Trophoblast cell (in vitro differentiated cells and primary cell): ENCODE measurements around the gene KRT32.

ENCODE experiments used
- DNase-seq, 2 donors: peaks; one replicate each; pipeline ENCODE4 v3.0.0-alpha.2; 2016
- H2AFZ ChIP-seq: 2 replicates; pipeline ENCODE4 v1.6.1; 2013; ENCODE audit warnings: low read length, moderate library complexity, mild to moderate bottlenecking; ENCODE audit not compliant: insufficient read depth, poor library complexity
- H2AK5ac ChIP-seq: 2 replicates; pipeline ENCODE4 v1.6.1; 2013; ENCODE audit warnings: mild to moderate bottlenecking, low read length
- H2BK120ac ChIP-seq: 2 replicates; pipeline ENCODE4 v1.6.1; 2013; ENCODE audit warnings: low read length, mild to moderate bottlenecking, moderate library complexity; ENCODE audit not compliant: insufficient read depth, poor library complexity
- H2BK12ac ChIP-seq: 2 replicates; pipeline ENCODE4 v1.6.1; 2013; ENCODE audit warnings: mild to moderate bottlenecking, low read length, moderate library complexity
- H2BK5ac ChIP-seq: 2 replicates; pipeline ENCODE4 v1.6.1; 2013; ENCODE audit warnings: low read length, low read depth, moderate library complexity, mild to moderate bottlenecking; ENCODE audit not compliant: poor library complexity
- H3K14ac ChIP-seq: 2 replicates; pipeline ENCODE4 v1.6.1; 2013; ENCODE audit warnings: mild to moderate bottlenecking, low read length
- H3K18ac ChIP-seq: 2 replicates; pipeline ENCODE4 v1.6.1; 2013; ENCODE audit warnings: mild to moderate bottlenecking, low read length
- H3K23ac ChIP-seq: 2 replicates; pipeline ENCODE4 v1.6.1; 2013; ENCODE audit warnings: low read length
- H3K27ac ChIP-seq: 2 replicates; pipeline ENCODE4 v1.5.1; 2013; ENCODE audit warnings: low read depth, mild to moderate bottlenecking, inconsistent platforms, low read length, moderate library complexity
- H3K27me3 ChIP-seq: 2 replicates; pipeline ENCODE4 v1.6.1; 2013; ENCODE audit warnings: inconsistent platforms, mild to moderate bottlenecking, low read length, moderate library complexity; ENCODE audit not compliant: insufficient read depth
- H3K36me3 ChIP-seq, 2 experiments: 1 replicate in 1 of 2; 2 replicates in 1 of 2; pipeline ENCODE4 v1.6.1; 2013; ENCODE audit warnings: low read length in 2 of 2, mild to moderate bottlenecking in 2 of 2, moderate library complexity in 1 of 2; ENCODE audit not compliant: insufficient read depth in 2 of 2, control insufficient read depth in 1 of 2
- H3K4ac ChIP-seq: 2 replicates; pipeline ENCODE4 v1.6.1; 2013; ENCODE audit warnings: low read depth, mild to moderate bottlenecking, low read length, moderate library complexity
- H3K4me1 ChIP-seq, 2 experiments: 1 replicate in 1 of 2; 2 replicates in 1 of 2; pipeline ENCODE4 v1.6.1; 2013; ENCODE audit warnings: low read length in 2 of 2, mild to moderate bottlenecking in 2 of 2, moderate library complexity in 1 of 2; ENCODE audit not compliant: insufficient read depth in 2 of 2, control insufficient read depth in 1 of 2
- H3K4me2 ChIP-seq: 2 replicates; pipeline ENCODE4 v1.6.1; 2013; ENCODE audit warnings: inconsistent platforms, mild to moderate bottlenecking, low read length, moderate library complexity
- H3K4me3 ChIP-seq: 2 replicates; pipeline ENCODE4 v1.5.1; 2013; ENCODE audit warnings: mild to moderate bottlenecking, low read depth, low read length, inconsistent platforms
- H3K79me1 ChIP-seq: one replicate; pipeline ENCODE4 v1.6.1; 2013; ENCODE audit warnings: low read length
- H3K79me2 ChIP-seq: 2 replicates; pipeline ENCODE4 v1.6.1; 2013; ENCODE audit warnings: low read length, mild to moderate bottlenecking; ENCODE audit not compliant: control insufficient read depth, insufficient read depth, poor library complexity
- H3K9ac ChIP-seq: 2 replicates; pipeline ENCODE4 v1.6.1; 2013; ENCODE audit warnings: mild to moderate bottlenecking, low read length
- H3K9me3 ChIP-seq: 2 replicates; pipeline ENCODE4 v1.6.1; 2013; ENCODE audit warnings: low read depth, mild to moderate bottlenecking, control low read depth, inconsistent platforms, low read length; ENCODE audit not compliant: insufficient read depth
- H4K12ac ChIP-seq: 2 replicates; pipeline ENCODE4 v1.6.1; 2013; ENCODE audit warnings: low read depth, mild to moderate bottlenecking, low read length, moderate library complexity
- H4K8ac ChIP-seq: 2 replicates; pipeline ENCODE4 v1.6.1; 2013; ENCODE audit warnings: low read depth, mild to moderate bottlenecking, low read length, moderate library complexity
- H4K91ac ChIP-seq: one replicate; pipeline ENCODE4 v1.6.1; 2013; ENCODE audit warnings: low read depth, mild to moderate bottlenecking, low read length, moderate library complexity
- WGBS: extraction: QIAGEN DNeasy Blood & Tissue Kit; methylation state at CpG from one replicate; pipeline ENCODE4 v1.1.7; 2013; ENCODE audit warnings: missing lambda C conversion rate; ENCODE audit not compliant: insufficient read length, insufficient coverage; ENCODE audit errors: extremely low coverage; 5-methylcytosine and 5-hydroxymethylcytosine counted together

KRT32 gene

GRCh38 chr17:41448506-41448905 is 18.7 kb downstream of the KRT32 start:
- Histone ChIP-seq H2AK5ac (no peak overlapping the region), H3K4me1 (no peaks in the 10 kb centered on the region), H3K14ac (no peak overlapping the region), H3K27ac (no peak overlapping the region), H2AFZ (no peak overlapping the region), H3K79me1 (no peaks in the 10 kb centered on the region), H3K36me3 (no peaks in the 10 kb centered on the region), H3K9me3 (peaks cover 2% of the 10 kb centered on the region), H3K79me2 (no peaks in the 10 kb centered on the region), H4K91ac (no peak overlapping the region), H3K23ac (no peak overlapping the region), H3K9ac (no peak overlapping the region), H2BK120ac (no peak overlapping the region), H3K4me3 (no peak overlapping the region), H4K8ac (no peak overlapping the region), H3K18ac (no peak overlapping the region), H3K4ac (no peak overlapping the region), H3K27me3 (no peaks in the 10 kb centered on the region), H3K4me2 (no peak overlapping the region), H4K12ac (no peak overlapping the region), H2BK12ac (no peak overlapping the region), H2BK5ac (no peak overlapping the region)
- no peak for DNase-seq
- no CpG with 5 or more reads among the region's 2 CpGs for WGBS

DNA sequence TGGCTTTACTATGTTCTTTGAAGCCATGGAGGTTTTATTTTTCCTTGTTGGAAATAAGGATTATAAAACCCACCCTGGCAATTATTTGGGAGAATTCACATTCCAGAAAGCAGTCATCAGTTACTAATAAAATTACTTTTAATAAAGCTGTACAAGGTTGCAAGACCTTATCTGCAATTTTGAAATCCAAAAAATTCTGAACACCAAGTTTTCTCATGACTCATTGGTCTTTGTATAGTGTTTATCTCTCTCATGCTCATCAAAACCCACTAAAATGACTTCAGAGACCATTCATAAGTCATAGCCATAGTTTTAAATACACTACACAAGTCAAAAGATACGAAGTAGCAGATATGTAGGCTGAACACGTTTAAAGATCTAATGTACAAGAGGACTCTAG is 20.4 kb downstream of the KRT32 start:
- no peak overlapping the region for H4K8ac ChIP-seq
- no peak overlapping the region for H2BK5ac ChIP-seq
- H2BK12ac ChIP-seq: no peak overlapping the region
- H3K4me3 ChIP-seq: no peak overlapping the region
- peaks cover 2% of the 10 kb centered on the region for H3K9me3 ChIP-seq
- H3K14ac ChIP-seq: no peak overlapping the region
- no peak overlapping the region for H2AFZ ChIP-seq
- H3K27me3 ChIP-seq: no peaks in the 10 kb centered on the region
- no peaks in the 10 kb centered on the region for H3K36me3 ChIP-seq
- H3K79me2 ChIP-seq: no peaks in the 10 kb centered on the region
- no peak overlapping the region for H2AK5ac ChIP-seq
- no CpG with 5 or more reads among the region's 2 CpGs for WGBS
- DNase-seq: peak; percentile 12 to 88
- H3K4ac ChIP-seq: no peak overlapping the region
- no peak overlapping the region for H2BK120ac ChIP-seq
- H4K91ac ChIP-seq: no peak overlapping the region
- no peak overlapping the region for H3K23ac ChIP-seq
- no peaks in the 10 kb centered on the region for H3K79me1 ChIP-seq
- no peak overlapping the region for H3K27ac ChIP-seq
- no peaks in the 10 kb centered on the region for H3K4me1 ChIP-seq
- H3K4me2 ChIP-seq: no peak overlapping the region
- no peak overlapping the region for H3K18ac ChIP-seq
- no peak overlapping the region for H4K12ac ChIP-seq
- no peak overlapping the region for H3K9ac ChIP-seq

DNA sequence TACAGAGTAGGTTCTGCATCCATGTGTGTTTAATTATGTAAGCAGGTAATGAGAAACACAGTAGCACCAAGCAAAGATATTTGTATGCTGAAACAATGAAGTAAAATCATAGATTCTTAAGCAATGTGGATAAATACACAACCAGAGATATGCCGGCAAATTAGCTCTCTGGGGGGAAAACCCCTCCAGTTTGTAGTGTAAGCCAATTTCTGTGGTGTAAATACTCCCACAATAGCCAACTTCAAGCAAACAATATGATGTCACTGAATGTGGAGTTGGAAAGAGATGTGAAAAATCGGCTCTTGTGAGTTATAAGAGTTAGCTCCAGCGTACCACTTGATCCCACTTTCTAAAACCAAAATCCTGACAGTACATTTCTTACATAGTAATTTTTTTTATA is 22.5 kb downstream of the KRT32 start:
- Histone ChIP-seq H3K4me1 (no peaks in the 10 kb centered on the region), H3K4ac (no peak overlapping the region), H3K27ac (no peak overlapping the region), H2AFZ (no peak overlapping the region), H3K9ac (no peak overlapping the region), H2AK5ac (no peak overlapping the region), H3K9me3 (peaks cover 8% of the 10 kb centered on the region), H2BK12ac (no peak overlapping the region), H3K4me2 (no peak overlapping the region), H3K18ac (no peak overlapping the region), H3K79me1 (no peaks in the 10 kb centered on the region), H4K91ac (no peak overlapping the region), H4K12ac (no peak overlapping the region), H3K23ac (no peak overlapping the region), H3K36me3 (no peaks in the 10 kb centered on the region), H4K8ac (no peak overlapping the region), H3K4me3 (no peak overlapping the region), H2BK120ac (no peak overlapping the region), H3K79me2 (no peaks in the 10 kb centered on the region), H3K14ac (no peak overlapping the region), H3K27me3 (no peaks in the 10 kb centered on the region), H2BK5ac (no peak overlapping the region)
- WGBS: no CpG with 5 or more reads among the region's 3 CpGs
- no peak for DNase-seq

GRCh38 chr17:41444186-41444585 is 23.0 kb downstream of the KRT32 start:
- Histone ChIP-seq H3K14ac (no peak overlapping the region), H3K18ac (no peak overlapping the region), H3K27me3 (no peaks in the 10 kb centered on the region), H3K23ac (no peak overlapping the region), H3K36me3 (no peaks in the 10 kb centered on the region), H4K12ac (no peak overlapping the region), H3K9me3 (peaks cover 8% of the 10 kb centered on the region), H3K9ac (no peak overlapping the region), H2BK5ac (no peak overlapping the region), H4K91ac (no peak overlapping the region), H4K8ac (no peak overlapping the region), H3K79me2 (no peaks in the 10 kb centered on the region), H3K4me1 (no peaks in the 10 kb centered on the region), H2BK120ac (no peak overlapping the region), H3K27ac (no peak overlapping the region), H2BK12ac (no peak overlapping the region), H3K4me3 (no peak overlapping the region), H2AK5ac (no peak overlapping the region), H2AFZ (no peak overlapping the region), H3K4ac (no peak overlapping the region), H3K79me1 (no peaks in the 10 kb centered on the region), H3K4me2 (no peak overlapping the region)
- WGBS: no CpG with 5 or more reads among the region's 1 CpG
- DNase-seq: no peak
